ENCODE data around the gene ZCCHC14. TPM values are rescaled to one million over a fixed set of nuclear protein-coding genes. Genes with fewer than 3 reads are reported as not detected.
A peak's percentile ranks its signal among the peaks of the same experiment; 100 is the strongest.

ZCCHC14 gene
- total RNA-seq, 1 experiment from 2014 or later, result 27.7 TPM

- peak overlapping the region; percentile 29 to 40; a peak in 1 of 5 replicates for H3K4me3 Mint-ChIP-seq
- no peak for TF ChIP-seq CTCF (conservative IDR thresholded peaks at IDR 0.05)
- DNase-seq, result no peak
- H3T11ph ChIP-seq (ENCODE audit: low read length), result no peak overlapping the region
- peaks cover 14 to 18% of the 10 kb centered on the region in 2 experiments for H3K4me1 Mint-ChIP-seq
- WGBS (ENCODE audit: extremely low coverage, insufficient read length, low lambda C conversion rate), result no CpG with 5 or more reads among the region's 4 CpGs
- no peaks in the 10 kb centered on the region for H3K27me3 ChIP-seq (ENCODE audit: insufficient read depth, low read length)
- H3K79me2 ChIP-seq (ENCODE audit: insufficient read depth, low read length), result peaks cover 5% of the 10 kb centered on the region; the same call in 1 of the 2 replicates
- peaks cover 3% of the 10 kb centered on the region for H3K27me3 Mint-ChIP-seq (ENCODE audit: low read depth)
- no peak overlapping the region for H2AK5ac ChIP-seq (ENCODE audit: insufficient read length, low read length)
- H2BK120ac ChIP-seq (ENCODE audit: low read depth, low read length, poor library complexity, severe bottlenecking), result no peak overlapping the region
- no peaks in the 10 kb centered on the region for H4K20me1 ChIP-seq (ENCODE audit: control insufficient read depth, insufficient read depth, insufficient read length)
- no peak overlapping the region for H4K91ac ChIP-seq (ENCODE audit: insufficient read length, low read depth, low read length)
- no peaks in the 10 kb centered on the region; the same call in 1 of the 2 replicates for H3K4me1 ChIP-seq (ENCODE audit: insufficient read depth, low read length)
- no peak overlapping the region for H2AFZ ChIP-seq (ENCODE audit: low read length)
- no peak overlapping the region for H4K5ac ChIP-seq (ENCODE audit: insufficient read length, low read depth, low read length)
- no peak overlapping the region for H2BK15ac ChIP-seq (ENCODE audit: low read depth, low read length)
- H3K23ac ChIP-seq (ENCODE audit: insufficient read length, low read depth, low read length), result no peak overlapping the region
- no peak overlapping the region for H2BK12ac ChIP-seq (ENCODE audit: insufficient read length, low read depth, low read length)
- no peak overlapping the region for H3K18ac ChIP-seq (ENCODE audit: insufficient read length, low read depth, low read length)
- H3K27ac Mint-ChIP-seq, result no peak overlapping the region
- H3K79me1 ChIP-seq (ENCODE audit: insufficient read depth, low read depth, low read length, poor library complexity, severe bottlenecking), result peaks cover 3% of the 10 kb centered on the region
- H2BK5ac ChIP-seq (ENCODE audit: insufficient read length, low read length), result no peak overlapping the region
- H3K56ac ChIP-seq (ENCODE audit: insufficient read length, low read depth, low read length), result no peak overlapping the region
- peaks cover 7 to 12% (median 10%) of the 10 kb centered on the region in 3 experiments; a peak in 6 of 7 replicates for H3K36me3 Mint-ChIP-seq (ENCODE audit: insufficient read depth in 1 of 3, low read depth in 3 of 3)
- H3K9me3 Mint-ChIP-seq, result peaks cover 0 to 3% of the 10 kb centered on the region in 2 experiments; a peak in 2 of 5 replicates
- no peak overlapping the region for H3K4me2 ChIP-seq (ENCODE audit: insufficient read depth, insufficient read length, low read length)
- H3K27ac ChIP-seq (ENCODE audit: insufficient read length, low read depth, low read length), result no peak overlapping the region
- H3K9ac ChIP-seq (ENCODE audit: extremely low read depth, insufficient read length, low read length), result no peak overlapping the region
- H4K8ac ChIP-seq (replicated peaks; ENCODE audit: insufficient read length, low read depth, low read length), result no peak overlapping the region
- no peak overlapping the region for H3K14ac ChIP-seq (ENCODE audit: insufficient read depth, low read length)
- no peak overlapping the region for H3K4ac ChIP-seq (ENCODE audit: low read depth, low read length)
- H3K9me3 ChIP-seq (ENCODE audit: control insufficient read depth, low read depth, low read length), result no peaks in the 10 kb centered on the region
- no peak overlapping the region for H2BK20ac ChIP-seq (ENCODE audit: low read depth, low read length, poor library complexity, severe bottlenecking)
- H3K23me2 ChIP-seq (ENCODE audit: insufficient read length, low read depth, low read length, poor library complexity, severe bottlenecking), result peaks cover 8% of the 10 kb centered on the region
These were observed 111.9 kb downstream of the ZCCHC14 start for GRCh38 chr16:87380881-87381280.
